Bronchial epithelial cell (primary cell): ENCODE results near the gene PTPRN2. TPM values are rescaled to one million over a fixed set of nuclear protein-coding genes. Genes with fewer than 3 reads are reported as not detected.

Experiments used
- DNase-seq: peaks from one replicate; pipeline ENCODE4 v3.0.0-alpha.2; 2010; ENCODE audit warnings: low read depth
- FAIRE-seq: peaks from 2 replicates; lab custom pipeline; 2011; peaks lifted over from hg19 to GRCh38; lab: Jason Lieb, UNC
- H3K27me3 ChIP-seq: 2 replicates; pipeline ENCODE4 v1.5.1; 2011; ENCODE audit warnings: low read length; ENCODE audit not compliant: control insufficient read depth, insufficient read depth
- H3K36me3 ChIP-seq: 2 replicates; pipeline ENCODE4 v1.5.1; 2011; ENCODE audit warnings: low read length; ENCODE audit not compliant: control insufficient read depth, insufficient read depth
- H3K4me3 ChIP-seq: 2 replicates; pipeline ENCODE4 v1.5.1; 2011; ENCODE audit warnings: mild to moderate bottlenecking, low read depth, low read length, control low read depth
- CTCF ChIP-seq: IDR thresholded peaks from 2 replicates; pipeline ENCODE4 v1.5.1; 2011; ENCODE audit warnings: mild to moderate bottlenecking, moderate library complexity, low read length, control low read depth, inconsistent platforms; ENCODE audit not compliant: insufficient read depth, severe bottlenecking
- total RNA-seq: library from RNA; depleted of rRNA; stranded (reverse); fragments of >200 nt; gene quantifications from 2 replicates; pipeline ENCODE4 v1.2.1, GENCODE V29; 2014

The PTPRN2 gene
- total RNA-seq, 1 donor from 2014 or later, result 1.1 TPM

GRCh38 chr7:157651366-157652160, 936.1 kb downstream of the PTPRN2 start:
- H3K36me3 ChIP-seq, result no peaks in the 10 kb centered on the region
- no peaks in the 10 kb centered on the region for H3K27me3 ChIP-seq
- TF ChIP-seq CTCF, result no peak
- DNase-seq, result no peak
- no peak overlapping the region for H3K4me3 ChIP-seq
- no peak for FAIRE-seq

- Histone ChIP-seq H3K27me3 (no peaks in the 10 kb centered on the region), H3K4me3 (no peak overlapping the region), H3K36me3 (no peaks in the 10 kb centered on the region)
- DNase-seq (no peak), FAIRE-seq (no peak)
- no peak for TF ChIP-seq CTCF
Measured at GRCh38 chr7:157650801-157651200, 936.8 kb downstream of the PTPRN2 start.

- no peaks in the 10 kb centered on the region for H3K36me3 ChIP-seq
- no peak for TF ChIP-seq CTCF
- H3K4me3 ChIP-seq, result no peak overlapping the region
- no peak for FAIRE-seq
- H3K27me3 ChIP-seq, result no peaks in the 10 kb centered on the region
- DNase-seq, result no peak
Measured at GRCh38 chr7:157650131-157650631, 937.4 kb downstream of the PTPRN2 start.

- H3K27me3 ChIP-seq, result no peaks in the 10 kb centered on the region
- no peak overlapping the region for H3K4me3 ChIP-seq
- TF ChIP-seq CTCF, result no peak
- no peaks in the 10 kb centered on the region for H3K36me3 ChIP-seq
- FAIRE-seq (no peak), DNase-seq (no peak)
Measured at GRCh38 chr7:157646551-157646950, 941.1 kb downstream of the PTPRN2 start.

GRCh38 chr7:157645539-157645938, 942.1 kb downstream of the PTPRN2 start:
- FAIRE-seq (no peak), DNase-seq (no peak)
- Histone ChIP-seq H3K4me3 (no peak overlapping the region), H3K36me3 (no peaks in the 10 kb centered on the region), H3K27me3 (no peaks in the 10 kb centered on the region)
- no peak for TF ChIP-seq CTCF

- TF ChIP-seq CTCF, result no peak
- Histone ChIP-seq H3K36me3 (no peaks in the 10 kb centered on the region), H3K27me3 (no peaks in the 10 kb centered on the region), H3K4me3 (no peak overlapping the region)
- FAIRE-seq (no peak), DNase-seq (no peak)
Measured at GRCh38 chr7:157644946-157645345, 942.7 kb downstream of the PTPRN2 start.
